HS-27A (cell line): ENCODE data around the gene KCNN3.

ENCODE experiments used
- DNase-seq: peaks from one replicate; pipeline ENCODE4 v3.0.0-alpha.2; 2012; ENCODE audit warnings: low read depth, missing footprints

Gene KCNN3

DNA sequence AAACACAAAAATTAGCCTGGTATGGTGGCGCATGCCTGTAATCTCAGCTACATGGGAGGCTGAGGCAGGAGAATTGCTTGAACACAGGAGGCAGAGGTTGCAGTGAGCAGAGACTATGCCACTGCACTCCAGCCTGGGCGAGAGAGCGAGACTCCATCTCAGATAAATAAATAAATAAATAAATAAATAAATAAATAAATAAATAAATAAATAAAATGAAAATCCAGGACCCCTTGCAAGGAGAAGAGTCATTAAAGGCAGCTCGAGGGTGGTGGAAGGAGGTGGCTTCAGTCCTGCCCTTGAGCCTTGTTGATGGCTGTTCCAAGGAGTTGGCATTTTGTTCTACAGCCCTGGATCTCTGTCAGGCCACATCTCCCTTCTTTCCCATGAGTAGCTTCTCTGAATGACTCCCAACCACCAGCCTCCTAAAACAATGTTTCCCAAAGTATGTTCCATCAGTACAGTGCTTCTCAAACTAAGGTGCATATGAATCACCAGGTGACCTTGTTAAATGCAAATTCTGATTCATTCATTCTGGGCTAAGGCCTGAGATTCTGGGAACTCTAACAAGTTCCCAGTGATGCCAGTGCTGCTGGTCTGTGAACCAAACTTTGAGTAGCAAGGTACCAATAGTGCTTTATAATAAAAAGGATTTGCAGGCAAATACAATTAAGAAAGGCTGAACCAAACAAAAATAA is 99.0 kb downstream of the KCNN3 start:
- DNase-seq: no peak

DNA sequence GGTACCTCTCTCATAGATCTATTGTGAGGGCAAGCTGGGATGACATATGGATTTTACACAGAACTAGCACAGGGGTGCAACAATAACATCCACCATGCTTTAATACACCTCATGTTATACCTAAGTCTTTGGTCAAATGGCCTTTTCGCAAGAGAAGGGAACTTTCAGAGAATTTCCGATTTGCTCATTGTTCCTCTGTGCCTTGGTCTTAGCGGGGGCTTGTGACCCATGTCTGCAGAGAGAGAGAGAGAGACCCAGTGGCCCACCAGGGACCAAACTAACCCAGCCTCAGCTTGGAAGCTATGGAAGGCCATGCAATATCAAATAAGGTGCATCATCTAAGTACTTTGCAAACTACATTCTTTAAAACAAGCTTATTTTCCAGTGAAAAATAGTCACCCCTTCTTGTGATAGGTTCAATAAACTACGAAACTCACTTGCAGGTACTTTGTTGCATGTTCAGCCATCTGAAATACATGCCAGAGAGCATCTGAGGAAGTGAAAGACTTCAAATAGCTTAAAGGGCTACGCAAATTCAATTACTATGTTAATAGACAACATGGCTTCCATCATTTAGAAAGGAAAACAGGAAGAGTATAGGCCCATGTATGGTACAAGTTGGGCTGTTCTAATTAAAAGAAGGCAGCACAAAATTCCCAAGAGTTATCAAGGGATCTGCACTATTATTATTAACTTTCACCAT is 100.7 kb downstream of the KCNN3 start:
- no peak for DNase-seq

- DNase-seq: no peak
Observed at GRCh38 chr1:154768456-154769125, 101.5 kb downstream of the KCNN3 start.

DNA sequence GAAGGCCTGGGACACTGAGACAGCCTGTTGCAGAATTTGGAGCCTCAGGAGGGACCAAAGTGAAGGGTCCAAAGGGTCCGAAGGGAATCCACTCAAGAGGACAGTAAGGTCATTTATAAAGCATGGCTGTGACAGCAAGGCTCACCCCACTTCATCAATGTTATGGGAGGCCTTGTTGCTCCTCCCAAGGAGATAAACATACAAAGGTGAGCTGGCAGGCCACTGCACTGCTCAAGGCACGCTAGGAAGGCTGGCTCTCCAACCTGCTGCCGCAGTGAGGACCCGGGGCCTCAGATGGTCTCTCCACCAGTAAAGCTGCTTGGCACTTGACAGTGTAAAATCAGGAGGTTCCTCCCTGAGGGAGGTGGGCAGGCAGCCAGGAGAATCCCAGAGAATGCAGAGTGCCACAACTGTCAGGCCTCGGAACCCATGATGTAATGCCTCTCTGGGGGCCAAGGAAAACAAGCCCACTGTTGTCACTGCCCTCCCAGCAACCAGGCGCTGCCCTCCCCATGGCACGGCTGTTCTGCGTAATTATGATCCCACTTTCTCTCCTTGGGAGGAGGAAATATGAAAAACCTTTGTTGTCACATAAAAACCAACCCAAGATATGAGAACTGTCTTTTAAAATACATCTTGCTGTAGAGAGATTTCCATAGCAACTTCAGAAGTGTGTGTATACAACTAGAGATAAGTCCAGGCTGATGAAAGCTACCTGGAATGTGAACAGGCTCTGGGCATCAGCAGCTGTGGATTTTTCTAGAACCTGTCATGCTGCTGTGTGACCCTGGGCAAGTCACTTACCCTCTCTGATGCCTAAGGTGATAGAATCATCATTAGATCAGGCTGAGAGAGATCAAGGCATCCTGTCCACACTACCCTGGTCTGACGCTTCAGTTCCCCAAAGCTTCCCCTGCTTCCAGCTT is 102.5 kb downstream of the KCNN3 start:
- DNase-seq: no peak

DNA sequence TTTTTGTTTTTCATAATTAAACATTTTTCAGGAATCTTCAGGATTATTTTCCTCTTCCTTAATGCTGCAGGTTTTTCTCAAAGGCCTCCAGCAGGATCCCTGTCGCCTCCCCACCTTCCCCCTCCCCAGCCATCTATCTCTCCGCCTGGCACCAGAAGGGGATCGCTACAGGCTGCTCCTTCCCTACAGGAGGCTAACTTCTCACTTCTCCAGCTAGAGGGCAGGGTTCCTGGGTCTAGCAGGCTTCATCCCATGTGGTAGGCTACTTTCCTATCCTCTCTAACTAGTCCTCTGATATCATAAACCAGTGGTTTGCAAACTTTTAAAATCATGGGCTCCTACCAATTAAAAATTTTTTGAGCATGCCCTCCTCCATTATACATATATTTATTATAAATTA is 104.1 kb downstream of the KCNN3 start:
- DNase-seq: no peak

GRCh38 chr1:154764773-154765172 is 105.3 kb downstream of the KCNN3 start:
- DNase-seq: no peak

GRCh38 chr1:154764181-154764580 is 105.9 kb downstream of the KCNN3 start:
- DNase-seq: no peak

- DNase-seq: no peak
Observed at GRCh38 chr1:154760469-154760933, 109.6 kb downstream of the KCNN3 start.

GRCh38 chr1:154759793-154760192 is 110.3 kb downstream of the KCNN3 start:
- DNase-seq: no peak

DNA sequence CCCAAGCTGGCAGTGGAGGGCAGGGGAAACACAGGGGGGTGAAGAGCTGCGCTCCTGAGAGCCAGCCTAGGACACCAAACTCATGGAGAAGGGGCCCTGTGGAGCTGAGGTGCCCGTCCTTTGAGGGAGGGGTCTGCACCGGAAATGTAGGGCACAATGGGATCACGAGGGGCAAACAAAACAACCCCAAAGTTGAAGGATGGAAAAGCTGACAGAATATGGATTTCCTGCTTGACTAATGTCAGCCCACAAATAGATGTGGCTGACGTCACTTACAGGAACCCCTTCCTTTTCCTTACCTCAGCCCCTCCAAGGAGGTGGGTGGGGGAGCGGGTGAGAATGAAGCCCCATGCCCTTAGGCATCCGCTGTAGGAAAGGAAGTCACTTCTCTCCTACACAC is 110.9 kb downstream of the KCNN3 start:
- no peak for DNase-seq

- no peak for DNase-seq
Observed at GRCh38 chr1:154758346-154758745, 111.7 kb downstream of the KCNN3 start.

DNA sequence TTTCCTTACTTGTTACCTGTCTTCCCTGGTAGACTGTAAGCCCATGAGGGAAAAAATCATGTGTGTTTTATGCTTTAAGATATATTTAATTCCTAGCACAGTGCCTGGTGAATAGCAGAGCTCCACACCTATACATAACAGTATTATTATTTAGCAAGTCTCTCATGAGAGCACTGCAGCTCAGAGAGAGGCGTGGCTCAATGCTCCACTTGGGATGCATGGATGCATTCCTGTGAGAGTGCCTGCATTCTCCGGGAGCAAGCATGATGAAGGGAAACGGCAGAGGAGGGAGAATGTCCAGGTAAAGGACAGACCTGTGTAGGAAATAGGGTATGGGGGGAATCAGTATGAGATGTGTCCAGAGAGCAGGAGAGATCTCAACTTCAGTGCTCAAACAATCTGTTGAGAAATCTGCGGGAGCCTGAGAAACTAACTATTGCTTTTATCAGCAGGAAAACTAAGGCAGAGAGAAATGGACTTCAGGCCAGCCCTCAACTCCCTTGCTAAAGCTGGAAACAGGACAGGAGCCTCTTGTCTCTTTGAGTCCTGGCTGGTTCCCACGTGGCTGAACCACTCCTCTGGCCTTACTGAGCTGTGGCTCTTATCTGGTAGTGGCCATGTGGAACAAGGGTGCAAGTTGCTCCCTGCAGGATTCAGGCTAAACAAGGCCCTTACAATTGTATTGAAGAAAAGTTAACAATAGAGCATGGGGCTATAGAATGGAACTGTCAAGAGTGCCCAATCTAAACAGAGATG is 113.1 kb downstream of the KCNN3 start:
- DNase-seq: no peak

- DNase-seq: no peak
Observed at GRCh38 chr1:154755858-154756730, 114.0 kb downstream of the KCNN3 start.

GRCh38 chr1:154753426-154753825 is 116.7 kb downstream of the KCNN3 start:
- DNase-seq: no peak

GRCh38 chr1:154752273-154753030 is 117.6 kb downstream of the KCNN3 start:
- no peak for DNase-seq

- no peak for DNase-seq
Observed at GRCh38 chr1:154751690-154752089, 118.4 kb downstream of the KCNN3 start.

DNA sequence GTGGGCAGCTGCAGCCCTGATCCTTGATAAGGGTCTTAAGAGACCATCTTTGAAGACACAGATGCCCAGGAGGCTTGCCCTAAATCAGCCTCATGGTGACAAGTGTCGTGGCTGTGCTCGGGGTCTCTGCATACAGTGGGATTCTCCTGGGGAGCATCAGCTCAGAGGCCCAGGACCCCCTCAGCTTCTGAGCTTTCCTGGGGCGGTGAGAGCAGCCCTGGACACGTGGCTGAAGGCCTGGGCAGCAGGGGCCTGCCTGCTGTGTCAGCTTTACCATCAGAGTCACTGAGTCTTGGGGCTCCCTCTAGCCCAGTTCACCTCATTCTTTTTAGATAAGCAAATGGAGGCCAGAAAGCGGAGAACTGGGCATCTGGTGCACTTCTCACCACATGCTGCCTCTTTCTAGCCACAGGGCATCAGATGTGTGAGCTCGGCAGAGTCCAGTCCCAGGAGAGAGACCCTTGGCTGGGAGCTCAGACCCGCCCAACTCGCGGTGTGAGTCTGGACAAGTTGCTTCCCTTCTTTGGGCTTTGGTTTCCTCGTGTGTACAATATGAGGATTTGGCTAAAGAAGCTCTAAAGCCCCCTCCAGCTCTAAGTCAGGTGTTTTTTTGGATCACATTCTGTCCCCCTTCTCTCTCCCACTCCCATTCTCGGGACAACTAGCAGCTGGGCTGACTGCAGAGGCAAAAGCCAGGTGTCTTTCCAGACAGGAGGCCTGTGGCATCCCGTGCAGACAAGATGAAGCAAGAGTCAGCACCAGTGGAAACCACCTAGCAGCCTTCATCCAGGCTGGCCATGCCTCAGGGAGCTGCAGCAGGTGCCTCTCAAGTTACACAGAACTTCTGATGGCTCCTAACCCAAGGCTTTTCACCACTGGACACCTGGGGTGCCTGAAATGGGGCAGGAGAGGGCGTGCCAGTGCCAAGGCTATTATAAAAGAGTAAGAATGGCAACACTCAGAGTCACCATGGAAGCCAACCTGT is 119.1 kb downstream of the KCNN3 start:
- DNase-seq: no peak

GRCh38 chr1:154749078-154749760 is 120.9 kb downstream of the KCNN3 start:
- no peak for DNase-seq
